D721Med (cell line): ENCODE measurements around the gene PDE4B.

Experiments used
- DNase-seq: peaks from one replicate; pipeline ENCODE4 v3.0.0; 2011; ENCODE audit warnings: low spot score; ENCODE audit not compliant: insufficient read length
- FAIRE-seq: peaks from 2 replicates; lab custom pipeline; 2011; peaks lifted over from hg19 to GRCh38; lab: Jason Lieb, UNC
- CTCF ChIP-seq: IDR thresholded peaks from 2 replicates; pipeline ENCODE4 v1.5.1; 2012; ENCODE audit warnings: mild to moderate bottlenecking, control low read depth; ENCODE audit not compliant: insufficient read depth; ENCODE audit errors: missing control alignments

PDE4B gene

GRCh38 chr1:65812065-65812464 lies 19.4 kb downstream of the PDE4B start:
- DNase-seq, result no peak
- TF ChIP-seq CTCF, result no peak
- no peak for FAIRE-seq

GRCh38 chr1:65813956-65814355 lies 21.3 kb downstream of the PDE4B start:
- FAIRE-seq, result no peak
- DNase-seq, result no peak
- no peak for TF ChIP-seq CTCF

GRCh38 chr1:65814752-65815151 lies 22.1 kb downstream of the PDE4B start:
- no peak for DNase-seq
- no peak for FAIRE-seq
- no peak for TF ChIP-seq CTCF

GRCh38 chr1:65817891-65818290 lies 25.2 kb downstream of the PDE4B start:
- FAIRE-seq (no peak), DNase-seq (no peak)
- TF ChIP-seq CTCF, result no peak

GRCh38 chr1:65818966-65819365 lies 26.3 kb downstream of the PDE4B start:
- no peak for FAIRE-seq
- no peak for TF ChIP-seq CTCF

GRCh38 chr1:65820983-65821382 lies 28.3 kb downstream of the PDE4B start:
- DNase-seq (no peak), FAIRE-seq (no peak)
- no peak for TF ChIP-seq CTCF

More at GRCh38 chr1:65818966-65819365, 26.3 kb downstream of the PDE4B start:
- no peak for DNase-seq

- FAIRE-seq, result no peak
- no peak for DNase-seq
- no peak for TF ChIP-seq CTCF
These were observed 28.7 kb downstream of the PDE4B start for GRCh38 chr1:65821386-65821785.
